Fibroblast of peridontal ligament (primary cell): ENCODE results near the gene LIMS1.
A peak's percentile ranks its signal among the peaks of the same experiment; 100 is the strongest.
"Not testable (repeated sequence)": the region's sequence is repeated elsewhere in the genome, so short reads cannot be mapped to it uniquely, and the experiment has no call there.

ENCODE experiments used
- DNase-seq: peaks from one replicate; pipeline ENCODE4 v3.0.0-alpha.2; 2010; ENCODE audit errors: extremely low read depth

The LIMS1 gene

DNA sequence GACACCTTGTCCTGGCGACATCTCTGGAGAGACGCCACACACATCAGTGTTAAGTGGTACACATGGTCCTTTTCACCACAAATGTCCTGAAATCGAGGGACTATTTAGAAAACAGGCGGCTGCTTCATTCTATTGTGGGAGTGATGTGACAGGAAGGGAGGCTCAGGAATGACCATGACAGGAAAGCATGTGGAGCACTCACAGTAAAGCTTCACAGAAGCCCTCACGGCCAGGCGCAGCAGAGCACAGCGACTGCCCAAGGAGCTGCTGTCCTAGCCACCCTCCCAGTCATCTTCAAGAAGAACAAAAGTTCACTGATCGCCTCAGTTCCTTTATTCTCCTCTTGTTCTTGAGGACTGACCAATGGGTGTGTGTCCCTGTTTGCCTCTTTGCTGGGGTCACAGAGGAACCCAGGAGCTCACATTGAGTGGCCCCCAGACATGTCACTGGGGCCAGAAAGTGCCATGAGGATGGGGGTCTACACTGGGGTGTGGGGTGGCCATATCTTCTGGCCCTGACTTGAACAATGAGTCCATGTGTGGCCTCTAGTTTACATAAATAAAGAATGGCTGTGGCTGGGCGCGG, 100.4 kb downstream of the LIMS1 start:
- DNase-seq = no peak

DNA sequence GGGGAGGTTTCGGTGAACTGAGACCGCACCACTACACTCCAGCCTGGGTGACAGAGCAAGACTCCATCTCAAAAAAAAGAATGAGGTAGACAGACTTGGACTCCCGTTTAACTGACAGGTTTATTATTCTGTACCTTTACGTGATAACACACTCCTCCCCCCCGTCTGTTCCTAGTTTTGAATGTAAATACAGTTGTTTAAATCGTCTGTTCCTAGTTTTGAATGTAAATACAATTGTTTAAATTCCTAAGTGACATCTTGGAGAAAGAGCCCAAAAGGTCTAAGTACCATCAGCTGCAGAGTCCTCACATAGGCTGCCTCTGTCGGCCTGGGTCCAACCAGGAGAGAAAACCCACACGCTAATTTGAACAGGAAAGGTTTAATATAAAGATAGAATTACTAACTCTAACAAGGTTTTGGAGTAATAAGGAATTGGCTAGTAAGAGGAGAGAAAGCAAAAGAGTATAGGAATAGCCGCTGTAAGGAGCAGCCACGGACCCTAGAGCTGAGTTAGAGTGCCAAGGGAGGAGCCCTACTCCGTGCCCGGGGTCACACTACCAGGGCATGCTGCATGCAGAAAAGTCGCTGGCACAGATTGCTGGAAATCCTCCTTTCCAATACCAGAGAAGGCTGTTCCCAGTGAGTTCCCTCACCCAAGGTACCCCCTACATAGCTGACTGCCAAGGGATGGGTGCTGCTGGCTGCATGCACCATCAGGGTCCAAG, 101.5 kb downstream of the LIMS1 start:
- DNase-seq = no peak

DNA sequence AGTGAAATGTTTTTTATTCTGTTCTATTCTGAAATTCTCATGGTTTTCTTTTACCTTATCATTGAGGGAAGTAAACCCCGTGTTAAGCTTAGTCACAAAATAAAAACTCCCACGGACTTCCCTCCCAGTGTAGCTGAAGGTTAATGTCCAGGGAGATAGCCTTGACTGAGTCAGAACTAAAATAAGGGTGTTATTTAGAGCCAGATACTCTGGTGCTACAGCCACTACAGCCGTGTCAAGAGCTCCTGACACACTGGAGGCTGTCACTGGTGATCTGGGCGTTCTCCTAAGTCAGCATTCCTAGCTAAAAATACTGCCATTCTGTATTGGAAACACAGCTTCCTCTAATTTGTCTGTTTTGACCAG, 103.0 kb downstream of the LIMS1 start:
- peak; percentile 64 for DNase-seq

DNA sequence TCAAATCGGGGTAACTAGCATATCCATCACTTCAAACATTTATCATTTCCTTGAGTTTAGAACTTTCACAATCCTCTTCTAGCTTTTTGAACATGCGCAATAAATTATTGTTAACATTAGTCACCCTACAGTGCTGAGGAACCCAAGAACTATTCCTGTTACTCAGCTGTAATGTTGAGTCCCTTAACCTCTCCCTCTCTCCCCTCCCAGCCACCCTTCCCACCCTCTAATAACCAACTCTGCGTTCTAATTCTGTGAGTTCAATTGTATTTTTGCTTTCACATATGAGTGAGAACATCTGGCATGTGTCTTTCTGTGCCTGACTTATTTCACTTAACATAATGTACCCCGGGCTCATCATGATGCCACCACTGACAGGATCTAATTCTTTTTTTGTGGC, 106.5 kb downstream of the LIMS1 start:
- DNase-seq = peak; percentile 90

DNA sequence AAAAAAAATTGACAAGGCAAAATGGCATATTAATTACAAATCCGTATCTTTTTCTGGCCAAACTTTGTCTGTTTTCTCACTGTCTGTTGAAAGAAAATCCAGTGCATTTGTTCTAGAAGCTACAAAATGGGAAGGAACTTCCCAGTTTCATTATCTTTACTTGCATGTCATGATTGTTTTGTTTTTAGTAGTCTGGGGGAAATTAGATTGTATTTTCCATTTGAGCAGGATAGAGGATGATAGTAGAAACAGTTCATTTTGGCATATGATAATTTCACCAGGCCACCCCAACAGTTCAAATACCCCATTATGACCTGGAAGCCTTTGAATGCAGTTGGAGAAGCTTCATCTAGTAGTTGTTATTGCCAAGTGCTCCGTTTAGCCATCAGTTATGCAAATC, 107.5 kb downstream of the LIMS1 start:
- DNase-seq = no peak

DNA sequence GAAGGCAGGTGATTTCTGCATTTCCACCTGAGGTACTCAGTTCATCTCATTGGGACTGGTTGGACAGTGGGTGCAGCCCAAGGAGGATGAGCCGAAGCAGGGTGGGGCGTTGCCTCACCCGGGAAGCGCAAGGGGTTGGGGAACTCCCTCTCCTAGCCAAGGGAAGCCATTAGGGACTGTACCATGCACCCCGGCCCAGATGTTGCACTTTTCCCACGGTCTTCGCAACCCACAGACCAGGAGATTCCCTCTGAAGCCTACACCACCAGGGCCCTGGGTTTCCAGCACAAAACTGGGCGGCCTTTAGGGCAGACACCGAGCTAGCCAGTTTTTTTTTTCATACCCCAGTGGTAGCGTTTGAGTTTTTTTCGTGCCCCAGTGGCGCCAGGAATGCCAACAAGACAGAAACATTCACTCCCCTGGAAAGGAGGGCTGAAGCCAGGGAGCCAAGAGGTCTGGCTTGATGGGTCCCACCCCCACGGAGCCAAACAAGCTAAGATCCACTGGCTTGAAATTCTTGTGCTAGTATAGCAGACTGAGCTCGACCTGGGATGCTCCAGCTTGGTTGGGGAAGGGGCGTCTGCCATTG, 109.1 kb downstream of the LIMS1 start:
- DNase-seq = no peak

DNA sequence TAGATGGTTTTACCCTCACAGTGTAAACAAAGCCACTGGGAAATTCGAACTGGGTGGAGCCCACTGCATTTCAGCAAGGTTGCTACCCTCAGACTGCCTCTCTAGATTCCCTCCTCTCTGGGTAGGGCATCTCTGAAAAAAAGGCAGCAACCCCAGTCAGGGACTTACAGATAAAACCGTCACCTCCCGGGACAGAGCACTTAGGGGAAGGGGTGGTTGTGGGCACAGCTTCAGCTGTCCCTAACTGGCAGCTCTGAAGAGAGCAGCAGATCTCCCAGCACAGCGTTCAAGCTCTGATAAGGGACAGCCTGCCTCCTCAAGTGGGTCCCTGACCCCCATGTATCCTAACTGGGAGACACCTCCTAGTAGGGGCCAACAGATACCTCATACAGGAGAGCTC, 109.6 kb downstream of the LIMS1 start:
- not testable (repeated sequence) for DNase-seq

DNA sequence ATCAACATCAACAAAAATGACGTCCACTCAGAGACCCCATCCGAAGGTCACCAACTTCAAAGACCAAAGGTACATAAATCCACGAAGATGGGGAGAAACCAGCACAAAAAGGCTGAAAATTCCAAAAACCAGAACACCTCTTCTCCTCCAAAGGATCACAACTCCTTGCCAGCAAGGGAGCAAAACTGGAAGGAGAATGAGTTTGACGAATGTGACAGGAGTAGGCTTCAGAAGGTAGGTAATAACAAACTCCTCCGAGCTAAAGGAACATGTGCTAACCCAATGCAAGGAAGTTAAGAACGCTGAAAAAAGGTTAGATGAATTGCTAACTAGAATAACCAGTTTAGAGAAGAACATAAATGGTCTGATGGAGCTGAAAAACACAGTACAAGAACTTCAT, 110.2 kb downstream of the LIMS1 start:
- not testable (repeated sequence) for DNase-seq

DNA sequence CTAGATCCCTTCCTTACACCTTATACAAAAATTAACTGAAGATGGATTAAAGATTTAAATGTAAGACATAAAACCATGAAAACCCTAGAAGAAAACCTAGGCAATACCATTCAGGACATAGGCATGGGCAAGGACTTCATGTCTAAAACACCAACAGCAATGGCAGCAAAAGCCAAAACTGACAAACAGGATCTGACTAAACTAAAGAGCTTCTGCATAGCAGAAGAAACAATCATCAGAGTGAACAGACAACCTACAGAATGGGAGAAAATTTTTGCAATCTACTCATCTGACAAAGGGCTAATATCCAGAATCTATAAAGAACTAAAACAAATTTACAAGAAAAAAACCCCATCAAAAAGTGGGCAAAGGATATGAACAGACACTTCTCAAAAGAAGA, 114.5 kb downstream of the LIMS1 start:
- not testable (repeated sequence) for DNase-seq

DNA sequence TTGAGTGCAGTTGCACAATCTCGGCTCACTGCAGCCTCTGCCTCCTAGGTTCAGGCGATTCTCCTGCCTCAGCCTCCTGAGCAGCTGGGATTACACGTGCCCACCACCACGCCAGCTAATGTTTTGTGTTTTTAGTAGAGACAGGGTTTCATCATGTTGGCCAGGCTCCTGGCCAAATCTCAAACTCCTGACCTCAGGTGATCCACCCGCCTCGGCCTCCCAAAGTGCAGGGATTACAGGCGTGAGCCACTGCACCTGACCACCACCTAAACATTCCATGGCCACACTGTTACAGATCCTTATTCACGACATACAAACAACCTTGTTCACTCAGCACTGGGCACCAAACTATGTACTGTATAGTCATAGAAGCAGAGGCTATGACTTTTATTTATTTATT, 116.2 kb downstream of the LIMS1 start:
- DNase-seq = not testable (repeated sequence)

DNA sequence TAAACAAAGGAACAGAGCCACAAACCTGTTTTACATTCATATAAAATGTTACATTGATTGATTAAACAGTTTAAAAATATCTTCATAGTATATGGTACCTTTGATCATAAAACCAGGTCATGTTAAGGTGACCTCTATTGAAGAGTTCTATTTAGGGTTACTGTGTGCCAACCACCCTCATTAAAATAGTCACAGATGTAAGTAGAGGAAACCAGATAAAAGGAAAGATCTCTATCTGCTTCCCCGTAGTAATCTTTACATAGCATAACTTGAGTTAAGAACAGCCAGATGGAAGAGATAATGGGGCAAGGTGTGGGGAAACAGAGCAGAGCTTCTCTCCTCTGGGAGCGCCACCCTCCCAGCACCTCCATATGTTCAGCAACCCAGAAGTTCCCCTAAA, 117.2 kb downstream of the LIMS1 start:
- not testable (repeated sequence) for DNase-seq

DNA sequence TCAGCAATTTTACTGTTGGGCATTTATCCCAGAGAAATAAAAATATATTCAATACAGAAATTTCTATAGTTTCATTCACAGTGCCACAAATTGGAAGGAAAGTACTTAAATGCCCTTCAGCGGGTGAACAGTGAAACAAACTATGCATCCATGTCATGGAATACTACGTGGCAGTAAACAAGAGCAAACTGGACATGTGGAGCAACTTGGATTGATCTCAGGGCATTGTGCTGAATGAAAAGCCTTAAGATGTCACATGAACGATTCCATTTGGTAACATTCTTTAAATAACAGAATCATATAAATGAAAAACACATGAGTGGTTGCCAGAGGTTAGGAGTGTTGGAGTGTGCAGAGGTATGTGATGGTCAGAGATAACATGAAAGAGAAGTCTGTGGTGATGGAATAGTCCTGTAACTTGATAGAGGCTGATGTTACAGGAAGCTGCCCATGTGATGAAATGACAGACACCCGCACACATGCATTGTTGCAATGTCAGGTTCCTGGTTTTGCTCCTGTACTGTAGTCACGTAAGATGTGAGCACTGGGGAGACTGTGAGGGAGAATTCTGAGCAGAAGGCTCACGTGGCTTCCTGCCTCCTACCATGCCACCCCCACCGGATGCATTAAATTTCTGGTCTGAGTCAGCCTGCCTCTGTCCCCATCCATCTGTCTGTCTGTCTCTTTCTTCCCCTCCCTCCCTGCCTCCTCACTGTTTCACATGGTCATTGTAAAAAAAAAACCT, 118.1 kb downstream of the LIMS1 start:
- peak; percentile 74 for DNase-seq

DNA sequence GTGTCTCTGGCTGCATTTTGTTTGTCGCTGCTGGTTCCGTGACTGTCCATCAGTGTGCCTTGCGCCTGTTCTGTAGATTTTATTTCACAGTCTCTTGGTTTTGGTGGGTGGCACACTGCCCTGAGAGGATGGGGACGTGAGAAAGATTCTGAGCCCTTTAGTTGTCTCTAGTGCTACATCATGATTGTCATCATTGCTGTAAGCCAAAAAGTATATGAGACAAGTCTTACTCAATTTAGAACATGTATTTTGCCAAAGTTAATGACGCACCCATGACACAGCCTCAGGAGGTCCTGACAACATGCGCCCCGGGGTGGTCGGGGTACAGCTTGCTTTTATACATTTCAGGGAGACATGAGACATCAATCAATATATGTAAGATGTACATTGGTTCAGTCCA, 119.2 kb downstream of the LIMS1 start:
- peak; percentile 59 for DNase-seq

DNA sequence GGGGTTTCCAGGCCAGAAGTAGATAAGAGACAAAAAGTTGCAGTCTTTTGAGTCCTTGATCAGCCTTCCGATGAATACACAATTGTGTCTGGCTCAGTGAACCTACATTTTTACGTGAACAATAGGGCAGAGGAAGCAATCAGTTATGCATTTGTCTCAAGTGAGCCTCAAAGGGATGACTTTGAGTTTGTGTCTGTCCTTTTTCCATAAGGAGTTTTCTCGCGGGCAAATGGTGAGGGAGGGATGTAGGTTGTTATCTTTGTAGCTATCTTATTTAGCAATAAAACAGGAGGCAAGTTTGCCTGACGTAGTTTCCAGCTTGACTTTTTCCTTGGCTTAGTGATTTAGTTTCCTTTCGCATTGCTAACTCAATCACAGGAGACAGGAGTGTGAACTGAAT, 119.6 kb downstream of the LIMS1 start:
- peak; percentile 18 for DNase-seq

DNA sequence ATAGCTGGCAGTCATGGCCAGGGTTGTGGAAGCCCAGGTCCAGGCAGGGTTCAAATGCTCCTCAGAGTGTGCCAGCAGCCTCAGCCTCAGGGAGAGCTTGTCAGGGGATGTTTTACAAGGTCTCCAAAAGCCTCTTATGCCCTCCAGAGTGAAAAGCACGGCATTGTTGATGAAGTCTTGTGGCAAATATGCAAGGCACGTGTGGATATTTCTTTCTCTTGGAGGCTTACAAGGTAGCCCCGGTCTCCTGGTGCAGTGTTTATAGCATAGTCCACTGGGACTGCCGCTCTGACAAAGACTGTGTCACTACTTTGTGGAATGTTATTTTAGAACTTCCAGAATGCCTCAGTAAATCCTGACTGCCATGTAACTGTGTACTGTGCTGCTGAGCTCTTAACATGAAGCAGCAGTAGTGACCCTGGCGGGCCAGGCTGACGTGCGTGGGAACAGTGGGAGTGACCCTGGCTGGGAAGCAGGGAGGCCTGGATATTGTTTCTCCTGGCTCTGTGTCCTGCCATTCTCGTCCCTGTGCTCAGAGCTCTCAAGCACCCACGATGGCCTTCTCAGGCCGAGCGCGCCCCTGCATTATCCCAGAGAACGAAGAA, 120.4 kb downstream of the LIMS1 start:
- peak; percentile 62 for DNase-seq

DNA sequence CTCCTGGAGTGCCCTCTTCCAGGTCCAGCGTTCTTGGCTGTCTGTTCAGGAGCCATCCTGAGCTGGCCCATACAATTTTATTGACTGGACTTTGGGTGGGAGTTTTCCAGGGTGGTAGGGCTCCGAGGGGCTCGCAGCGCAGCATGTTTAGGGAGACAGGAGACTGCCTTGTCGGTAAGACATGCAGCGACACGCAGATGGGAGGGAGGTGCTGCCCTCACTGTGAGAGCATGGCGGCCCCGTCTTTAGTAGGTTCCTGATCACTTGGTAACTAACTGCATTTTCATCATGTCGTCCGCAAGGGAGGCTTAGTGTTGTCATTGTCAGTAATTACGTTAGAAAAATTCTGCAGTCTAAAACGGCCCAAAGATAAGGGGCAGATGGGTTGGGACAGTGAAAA, 121.0 kb downstream of the LIMS1 start:
- not testable (repeated sequence) for DNase-seq

DNA sequence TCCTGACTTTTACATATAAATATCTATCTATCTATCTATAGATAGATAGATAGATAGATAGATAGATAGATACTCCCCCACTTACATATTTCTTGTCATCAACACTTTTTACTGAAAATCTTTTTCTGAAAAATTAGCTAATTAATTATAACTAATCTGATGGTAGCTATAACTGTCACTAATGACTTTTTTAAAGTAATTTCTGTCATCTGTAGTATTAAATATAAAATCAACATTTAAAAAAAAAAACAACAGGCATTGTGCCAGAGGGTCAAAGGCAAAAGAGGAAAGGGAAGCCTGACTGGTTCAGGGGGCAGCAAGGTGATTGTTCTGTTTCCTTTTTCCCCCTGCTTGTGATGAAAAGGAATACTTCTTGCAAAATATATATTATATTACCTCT, 122.0 kb downstream of the LIMS1 start:
- not testable (repeated sequence) for DNase-seq

DNA sequence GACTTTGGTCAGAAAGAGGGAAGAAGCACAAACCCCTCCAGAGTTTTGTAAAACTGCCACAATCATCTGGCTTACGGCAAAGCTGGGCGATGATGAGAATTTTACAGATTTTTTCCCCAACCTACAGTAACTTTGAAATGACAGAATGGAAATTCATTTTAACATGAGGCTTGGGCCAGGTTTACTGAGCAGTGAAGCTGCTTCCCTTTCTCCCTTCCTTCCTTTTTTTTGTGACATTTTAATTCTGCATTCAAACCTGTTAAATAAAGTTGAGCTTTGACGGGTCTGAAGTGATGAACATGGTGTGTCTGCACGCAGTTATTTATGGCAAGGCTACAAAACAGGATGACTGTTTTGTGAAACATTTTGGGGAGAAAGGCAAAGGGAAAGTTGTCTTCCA, 123.2 kb downstream of the LIMS1 start:
- not testable (repeated sequence) for DNase-seq

DNA sequence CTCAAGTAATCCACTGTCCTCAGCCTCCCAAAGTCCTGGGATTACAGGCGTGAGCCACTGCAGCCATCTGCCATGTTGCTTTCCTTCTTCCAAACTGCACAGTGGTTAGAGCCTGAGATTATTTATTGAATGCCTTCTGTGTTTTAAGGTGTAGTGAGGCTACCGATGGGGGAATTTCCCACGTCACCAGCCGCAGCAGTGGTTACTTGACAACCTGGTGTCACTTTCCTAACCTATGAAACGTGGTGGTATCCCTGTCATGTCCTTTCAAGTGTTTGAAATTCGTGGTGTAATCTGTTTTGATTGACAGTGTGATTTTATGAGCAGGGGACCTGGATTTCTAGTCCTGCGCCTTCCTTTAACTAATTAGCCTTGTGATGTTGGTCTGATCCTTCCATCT, 124.3 kb downstream of the LIMS1 start:
- not testable (repeated sequence) for DNase-seq

DNA sequence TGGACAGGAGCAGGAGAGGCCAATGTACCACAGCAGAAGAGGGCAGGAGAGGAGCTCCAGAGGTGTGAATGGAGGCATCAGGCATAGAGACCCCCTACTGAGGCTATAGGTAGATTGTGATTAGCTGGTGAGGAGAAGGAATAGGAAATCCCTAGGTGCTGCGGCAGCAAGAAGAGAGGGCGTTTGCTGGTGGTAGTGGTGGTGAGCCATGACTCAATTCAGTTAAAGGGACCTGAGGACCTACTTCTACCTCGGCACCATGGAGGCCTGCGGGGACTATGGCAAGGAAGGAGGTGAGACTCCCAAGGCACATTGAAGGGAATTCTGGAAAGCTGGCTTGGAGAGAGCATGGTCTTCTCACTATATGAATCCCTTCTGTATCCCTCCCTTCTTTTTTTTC, 127.2 kb downstream of the LIMS1 start:
- not testable (repeated sequence) for DNase-seq

DNA sequence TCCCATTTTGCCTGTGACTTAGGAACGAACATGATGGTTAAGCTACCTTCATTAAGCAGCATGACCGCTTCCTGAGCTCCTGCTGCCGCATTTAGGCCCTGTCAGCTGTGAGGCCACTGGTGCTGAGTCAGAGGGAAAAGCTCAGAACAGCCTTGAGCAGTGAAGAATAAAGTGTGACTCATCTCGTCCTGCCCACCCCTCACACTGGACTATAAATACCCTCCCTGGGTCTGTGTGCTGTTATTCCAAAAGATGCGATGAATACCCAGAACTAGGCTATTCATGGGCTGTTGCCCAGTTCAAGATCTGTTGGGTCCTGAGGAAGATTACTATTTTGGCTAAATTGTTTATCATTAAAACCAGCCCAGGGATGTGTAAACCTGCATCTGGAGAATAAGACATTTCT, 127.9 kb downstream of the LIMS1 start:
- peak; percentile 71 for DNase-seq

DNA sequence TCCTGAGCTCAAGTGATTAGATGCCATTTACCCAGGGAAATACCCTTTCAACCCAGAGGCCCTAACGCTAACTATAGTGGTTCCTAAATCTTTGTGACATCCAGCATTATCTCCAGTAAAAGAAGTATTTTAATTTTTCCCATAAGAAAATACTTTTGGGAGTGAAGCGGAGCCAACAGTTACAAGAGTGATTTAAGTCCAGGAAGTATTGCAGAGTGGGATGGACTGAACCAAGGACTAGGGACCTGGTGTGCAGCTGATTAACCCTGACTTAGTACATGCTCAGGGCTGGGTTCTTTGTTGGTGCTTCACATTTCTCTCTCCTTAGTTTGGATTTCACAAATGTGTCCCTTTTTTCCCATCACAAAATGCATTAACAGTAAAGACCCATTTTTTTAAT, 129.1 kb downstream of the LIMS1 start:
- DNase-seq = peak; percentile 25
